ENCODE results near the gene NAV3. TPM values are rescaled to one million over a fixed set of nuclear protein-coding genes. Genes with fewer than 3 reads are reported as not detected.

Gene NAV3
- total RNA-seq, 2 donors from 2014 or later, result 3.9 to 6.9 TPM

DNA sequence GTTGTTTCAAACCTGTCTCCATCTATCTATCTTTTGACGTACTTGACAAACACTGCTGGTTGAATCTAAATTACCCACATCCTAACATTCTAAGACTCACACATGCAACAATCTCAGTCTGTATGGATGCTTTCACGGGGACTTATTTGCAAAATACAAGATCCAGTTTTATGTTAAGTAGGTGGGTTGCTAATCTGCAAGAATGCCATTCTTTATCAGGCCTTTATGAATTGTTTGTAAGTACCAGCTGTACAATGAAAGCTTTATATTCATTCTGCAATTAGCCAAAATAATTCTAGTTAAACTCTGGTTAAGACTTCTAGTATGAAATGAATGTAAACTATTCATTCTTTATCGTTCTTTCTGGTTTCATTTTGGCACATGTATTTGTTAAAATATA lies 135.1 kb downstream of the NAV3 start:
- intact Hi-C loops (cut with DNase I), result no loop called here
- DNase-seq (no peak), ATAC-seq (no peak)

DNA sequence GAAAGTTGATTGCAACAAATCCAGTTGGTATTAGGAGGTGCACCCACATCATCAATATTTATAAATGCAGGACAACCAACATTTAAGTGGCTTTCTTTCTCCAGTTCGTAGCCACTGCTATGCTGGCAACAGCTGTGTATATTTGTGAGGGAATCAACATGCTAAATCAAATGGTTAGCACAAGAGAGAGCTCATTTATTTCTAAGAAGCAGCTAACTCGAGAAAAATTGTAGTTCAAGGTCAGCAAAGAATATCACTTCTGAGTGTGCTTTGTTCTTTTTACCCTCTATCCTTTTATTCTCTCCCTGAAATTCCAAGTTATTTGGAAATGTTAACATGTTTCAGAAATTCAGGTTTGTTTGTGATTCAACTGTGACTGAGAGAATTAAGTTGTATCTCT lies 137.3 kb downstream of the NAV3 start:
- ATAC-seq (no peak), DNase-seq (no peak)
- intact Hi-C loops (cut with DNase I), result no loop called here

DNA sequence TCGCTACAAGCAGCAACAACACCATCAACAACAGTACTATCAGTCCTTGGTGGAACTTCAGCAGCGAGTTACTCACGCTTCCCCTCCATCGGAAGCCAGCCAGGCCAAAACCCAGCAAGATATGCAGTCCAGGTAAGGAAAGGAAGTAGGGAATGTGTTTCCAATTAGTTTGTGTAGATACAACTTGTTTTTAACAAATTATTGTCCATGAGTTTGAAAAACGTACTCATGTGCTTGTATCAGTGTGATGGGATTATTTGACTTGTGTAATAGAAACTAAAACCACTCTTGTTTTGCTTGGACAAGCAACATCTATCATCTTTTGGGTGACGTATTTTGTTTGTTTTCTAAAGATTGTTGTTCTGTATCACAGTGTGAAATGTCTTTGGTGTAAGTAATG lies 137.9 kb downstream of the NAV3 start:
- no peak for ATAC-seq
- DNase-seq, result no peak
- intact Hi-C loops (cut with DNase I), result no loop called here

DNA sequence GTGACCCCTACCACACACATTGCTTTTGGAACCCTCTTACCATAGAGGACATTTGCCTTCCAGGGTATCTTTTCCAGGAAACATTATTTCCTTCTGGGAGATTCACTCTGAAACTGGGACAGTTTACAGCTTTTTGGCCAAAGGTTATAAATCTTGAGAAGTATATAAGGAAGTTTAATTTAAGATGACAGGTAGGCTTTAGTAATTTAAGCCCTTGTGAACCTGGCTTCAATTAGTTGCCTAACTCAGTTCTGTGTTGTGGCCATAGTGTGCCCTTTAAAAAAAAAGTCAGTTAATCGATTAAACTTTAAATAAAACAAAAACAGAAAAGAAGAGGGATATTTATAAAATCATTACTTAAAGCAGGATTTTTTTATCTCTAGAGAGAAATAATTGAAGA lies 142.9 kb downstream of the NAV3 start:
- DNase-seq (no peak), ATAC-seq (no peak)
- intact Hi-C loops (cut with DNase I), result no loop called here

DNA sequence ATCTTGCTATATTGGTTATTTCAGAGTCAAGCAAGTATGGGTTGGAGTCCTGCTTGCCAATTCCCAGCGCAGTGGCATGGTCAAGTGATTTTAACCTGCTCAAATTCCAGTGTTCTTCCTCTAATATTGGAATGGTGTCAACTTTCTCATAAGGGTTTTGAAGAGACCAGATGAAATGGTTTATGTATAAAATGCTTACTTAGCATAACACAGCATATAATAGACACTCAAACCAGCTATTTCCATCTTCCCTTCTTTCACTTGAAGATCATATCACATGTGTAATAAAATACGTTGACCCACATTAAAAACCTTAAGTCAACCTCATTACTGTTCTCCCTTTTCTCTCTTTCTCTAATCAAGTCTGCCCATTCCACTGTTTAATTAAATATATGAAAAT lies 144.0 kb downstream of the NAV3 start:
- intact Hi-C loops (cut with DNase I), result no loop called here
- no peak for ATAC-seq
- no peak for DNase-seq

DNA sequence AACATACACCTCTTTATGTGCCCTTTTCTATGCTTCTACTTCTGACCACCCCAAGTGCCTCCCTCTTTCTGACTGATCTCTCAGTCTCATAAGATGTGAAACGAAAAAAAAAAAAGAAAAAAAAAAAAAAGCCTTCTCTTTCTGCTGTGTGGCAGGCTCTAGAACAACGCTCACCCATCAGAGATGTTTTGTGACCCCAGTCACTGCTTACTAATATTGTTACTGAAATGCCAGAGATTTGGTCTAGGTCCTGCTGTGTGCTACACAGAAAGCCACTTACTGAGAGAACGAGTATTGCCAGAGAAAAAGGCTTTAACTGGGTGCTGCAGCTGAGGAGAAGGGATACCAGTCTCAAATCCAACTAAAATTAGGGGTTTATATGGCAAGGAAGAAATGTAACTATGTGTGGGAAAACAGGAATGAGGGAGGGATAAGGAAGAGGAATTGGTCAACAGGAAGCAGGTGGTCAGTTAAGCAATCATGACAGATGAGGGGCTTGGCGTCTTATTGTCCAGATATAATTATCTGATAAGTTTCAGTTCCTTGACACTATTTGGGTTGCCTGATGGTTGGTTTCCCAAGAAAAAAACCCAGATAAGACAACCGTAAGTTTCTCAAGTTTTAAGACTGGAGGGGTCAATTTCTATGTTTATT lies 149.0 kb downstream of the NAV3 start:
- intact Hi-C loops (cut with DNase I), result no loop called here
- DNase-seq (no peak), ATAC-seq (no peak)

DNA sequence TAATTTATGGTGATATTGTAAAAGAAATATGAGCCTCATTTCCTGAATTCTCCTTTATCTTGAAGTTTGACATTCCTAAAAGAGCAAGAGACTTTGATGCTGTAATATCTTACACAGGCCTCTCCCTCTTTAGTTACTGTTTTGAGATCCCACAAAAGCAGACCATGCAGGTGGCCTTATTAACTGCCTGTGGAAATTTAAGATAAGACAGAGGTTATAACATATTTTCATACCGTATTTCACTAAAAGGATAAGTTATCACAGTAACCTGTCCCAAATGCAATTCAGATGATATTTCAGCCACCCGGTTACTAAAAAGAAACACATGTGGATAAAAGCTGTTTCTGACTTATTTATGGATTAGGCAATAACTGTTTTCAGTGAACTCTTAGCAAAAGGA lies 150.1 kb downstream of the NAV3 start:
- no peak for ATAC-seq
- no peak for DNase-seq
- intact Hi-C loops (cut with DNase I), result no loop called here

DNA sequence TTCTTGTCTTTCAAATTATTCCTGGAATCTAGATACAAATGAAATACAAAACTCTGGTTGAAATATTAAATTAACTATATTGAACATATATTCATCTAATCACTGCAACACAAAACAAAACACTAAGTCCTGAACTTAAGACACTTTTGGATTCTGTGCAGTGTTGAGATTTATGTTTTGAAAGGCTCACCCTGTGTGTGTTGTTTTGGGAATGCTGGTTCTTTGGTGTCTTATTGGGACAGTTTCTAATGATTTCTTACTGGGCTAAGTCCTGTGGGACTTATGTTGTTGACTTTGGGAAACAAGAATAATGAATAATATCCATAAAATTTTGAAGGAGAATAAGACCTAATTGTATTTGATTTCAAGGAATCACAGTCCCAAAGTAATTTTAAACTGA lies 153.2 kb downstream of the NAV3 start:
- no peak for ATAC-seq
- no peak for DNase-seq

DNA sequence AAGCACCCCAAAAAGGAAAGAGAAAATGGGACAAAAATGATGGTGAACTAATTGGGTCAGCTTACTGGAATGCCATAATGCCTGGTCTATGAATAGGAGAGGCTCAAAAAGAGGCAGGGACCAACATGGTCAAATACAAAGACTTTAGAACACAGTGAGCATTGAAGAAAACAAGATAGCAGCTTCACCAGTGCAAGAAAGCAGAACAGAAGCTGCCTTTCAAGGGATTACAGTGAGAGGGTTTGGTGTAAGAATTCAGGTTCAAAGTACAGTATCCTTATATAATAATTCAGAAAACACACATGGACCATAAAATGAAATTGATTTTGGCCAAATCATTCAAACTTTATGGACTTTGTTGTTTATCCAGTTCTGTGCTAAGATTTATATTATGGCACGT lies 162.1 kb downstream of the NAV3 start:
- ATAC-seq (no peak), DNase-seq (no peak)
- intact Hi-C loops (cut with DNase I), result no loop called here

More for the DNA sequence above, 153.2 kb downstream of the NAV3 start:
- intact Hi-C loops (cut with DNase I), result no loop called here

DNA sequence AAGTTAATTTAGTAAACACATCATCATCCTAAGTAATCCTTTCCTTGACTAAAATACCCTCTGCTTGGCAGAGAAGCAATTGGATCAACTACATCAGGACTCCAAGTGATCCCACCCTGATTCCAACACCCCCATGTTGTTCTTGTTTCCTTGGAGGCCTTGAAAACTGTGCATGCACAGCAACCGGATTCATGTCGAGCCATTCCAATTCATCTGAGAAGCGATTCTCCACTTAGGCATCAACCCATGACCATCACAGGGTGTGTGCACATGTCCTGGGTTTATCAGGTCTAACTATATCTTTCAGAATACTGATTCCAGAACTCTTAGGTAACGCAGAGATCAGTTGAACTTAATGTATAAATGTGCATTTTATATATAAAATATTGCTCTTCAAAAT lies 163.0 kb downstream of the NAV3 start:
- intact Hi-C loops (cut with DNase I), result no loop called here
- DNase-seq (no peak), ATAC-seq (no peak)

DNA sequence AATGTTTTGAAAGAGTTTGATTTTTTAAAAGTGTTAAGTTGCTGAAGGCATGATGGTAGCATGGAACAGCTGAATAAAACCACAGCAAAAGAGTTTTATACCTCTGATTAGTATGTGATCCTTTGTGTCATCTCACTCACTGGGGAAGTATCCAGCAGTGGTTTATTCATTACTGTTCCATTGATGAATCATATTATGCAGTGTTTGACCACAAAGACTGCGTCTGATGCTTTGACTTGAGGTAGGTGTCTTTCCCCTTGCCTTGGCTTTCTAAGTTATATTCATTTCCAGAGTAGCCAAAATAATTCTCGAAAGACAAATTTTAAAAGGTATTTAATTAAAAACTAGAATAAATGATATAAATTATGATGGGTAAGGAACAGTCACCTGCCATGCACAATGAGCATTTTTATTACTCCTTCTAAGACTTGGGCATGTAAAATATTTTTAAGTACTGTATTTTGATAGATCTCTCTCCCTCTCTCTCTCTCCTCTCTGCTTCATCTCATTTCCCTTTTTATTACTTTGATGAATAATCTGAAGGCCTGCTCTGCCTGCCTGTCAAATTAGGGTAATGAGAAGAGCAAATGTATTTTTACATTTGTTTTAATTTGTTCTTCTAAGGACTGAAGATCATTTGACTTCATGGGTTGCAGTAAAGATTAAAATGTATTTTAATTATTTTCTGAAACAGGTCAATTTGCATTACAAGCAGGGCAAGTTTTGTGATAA lies 164.9 kb downstream of the NAV3 start:
- intact Hi-C loops (cut with DNase I), result loop anchor here in 1 of 2 donors (5.0 kb wide), 1 partner anchor 122 kb away; no protein-coding TSS in a partner anchor
- ATAC-seq (no peak), DNase-seq (no peak)

DNA sequence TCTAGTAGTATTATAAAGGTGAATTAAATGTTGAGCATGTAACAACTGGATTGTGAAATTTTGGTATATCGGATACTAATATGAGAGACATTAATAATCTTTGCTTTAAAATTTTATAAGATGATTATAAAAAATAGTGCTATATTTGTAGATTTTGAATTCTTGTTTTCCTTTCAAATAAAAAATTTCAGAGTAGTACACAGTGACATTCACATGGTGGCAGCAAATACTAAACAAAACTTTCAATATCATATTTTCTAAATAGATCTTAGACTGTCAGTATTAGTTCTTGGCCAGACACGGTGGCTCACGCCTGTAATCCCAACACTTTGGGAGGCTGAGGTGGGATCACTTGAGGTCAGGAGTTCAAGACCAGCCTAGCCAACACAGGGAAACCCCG lies 166.0 kb downstream of the NAV3 start:
- intact Hi-C loops (cut with DNase I), result loop anchor here in 1 of 2 donors (5.0 kb wide), 1 partner anchor 121 kb away; no protein-coding TSS in a partner anchor
- DNase-seq (no peak), ATAC-seq (no peak)

DNA sequence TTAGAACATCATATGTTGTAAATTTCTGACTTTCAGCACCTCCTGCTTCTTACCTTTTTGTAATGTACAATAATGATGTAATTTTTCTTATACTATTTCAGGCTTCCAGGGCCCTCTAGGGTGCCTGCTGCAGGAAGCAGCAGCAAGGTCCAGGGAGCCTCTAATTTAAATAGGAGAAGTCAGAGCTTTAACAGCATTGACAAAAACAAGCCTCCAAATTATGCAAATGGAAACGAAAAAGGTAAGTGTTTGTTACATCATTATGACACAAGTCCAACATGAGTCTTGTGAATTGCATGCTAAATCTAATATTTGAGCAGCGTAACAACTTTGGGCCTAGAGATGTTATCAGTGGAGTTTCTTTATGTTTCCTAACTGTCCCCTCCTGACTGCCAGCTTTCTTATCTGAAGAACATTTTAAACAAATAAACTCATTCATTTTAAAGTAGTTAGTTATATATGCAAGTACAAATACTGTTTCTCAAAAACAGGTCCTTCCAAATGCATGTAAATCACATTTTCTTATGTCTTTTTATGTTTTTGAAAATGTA lies 167.6 kb downstream of the NAV3 start:
- ATAC-seq (no peak), DNase-seq (no peak)
- intact Hi-C loops (cut with DNase I), result loop anchor here in 1 of 2 donors (5.0 kb wide), 1 partner anchor 119 kb away; no protein-coding TSS in a partner anchor

DNA sequence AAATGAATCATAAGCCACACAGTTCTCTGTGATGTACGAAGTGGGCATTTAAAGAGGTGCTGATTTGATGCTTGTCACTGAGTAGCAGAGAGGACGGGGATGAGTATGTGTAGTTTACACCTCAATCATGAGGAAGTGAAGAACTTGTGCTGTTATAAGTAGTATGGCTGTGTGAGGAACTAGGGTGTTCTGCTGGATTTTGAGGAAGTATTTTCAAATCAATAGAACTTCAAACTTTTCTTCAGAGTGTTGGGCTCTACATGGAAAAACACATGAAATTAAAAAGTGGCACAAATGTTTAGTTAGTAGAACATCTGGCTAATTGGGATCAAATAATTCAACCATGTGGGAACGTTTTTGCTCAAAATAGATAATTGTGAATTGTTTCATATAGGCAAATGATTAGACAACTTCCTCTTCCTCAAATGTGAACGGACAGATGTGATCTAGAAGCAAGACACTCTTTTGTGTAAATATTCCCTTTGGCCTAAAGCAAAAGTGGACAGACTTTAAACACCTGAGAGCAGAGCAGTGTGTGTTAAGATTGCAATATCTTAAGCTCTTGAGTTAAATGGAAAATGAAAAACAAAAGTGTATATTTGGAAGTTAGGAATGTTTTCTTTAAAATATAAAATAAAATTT lies 168.5 kb downstream of the NAV3 start:
- intact Hi-C loops (cut with DNase I), result loop anchor here in 1 of 2 donors (5.0 kb wide), 1 partner anchor 118 kb away; no protein-coding TSS in a partner anchor
- DNase-seq (no peak), ATAC-seq (no peak)

DNA sequence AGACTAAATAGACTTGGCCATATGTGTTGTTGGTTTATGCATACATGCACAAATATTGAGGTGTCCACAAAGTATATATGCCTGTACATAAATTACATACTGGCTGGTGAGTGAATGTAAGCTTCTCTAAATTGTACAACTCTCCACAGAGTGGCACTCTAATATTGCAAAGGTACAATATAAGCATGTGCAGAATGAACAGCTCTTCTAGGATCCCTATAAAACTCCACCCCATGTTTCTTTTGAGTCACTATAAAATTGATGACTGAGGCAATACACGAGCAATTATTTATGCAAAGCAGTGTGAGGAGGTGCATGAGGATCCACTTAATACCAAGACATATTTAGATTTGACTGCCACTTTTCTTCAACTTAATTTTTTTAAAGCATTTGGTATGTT lies 172.2 kb downstream of the NAV3 start:
- intact Hi-C loops (cut with DNase I), result no loop called here
- ATAC-seq (no peak), DNase-seq (no peak)

DNA sequence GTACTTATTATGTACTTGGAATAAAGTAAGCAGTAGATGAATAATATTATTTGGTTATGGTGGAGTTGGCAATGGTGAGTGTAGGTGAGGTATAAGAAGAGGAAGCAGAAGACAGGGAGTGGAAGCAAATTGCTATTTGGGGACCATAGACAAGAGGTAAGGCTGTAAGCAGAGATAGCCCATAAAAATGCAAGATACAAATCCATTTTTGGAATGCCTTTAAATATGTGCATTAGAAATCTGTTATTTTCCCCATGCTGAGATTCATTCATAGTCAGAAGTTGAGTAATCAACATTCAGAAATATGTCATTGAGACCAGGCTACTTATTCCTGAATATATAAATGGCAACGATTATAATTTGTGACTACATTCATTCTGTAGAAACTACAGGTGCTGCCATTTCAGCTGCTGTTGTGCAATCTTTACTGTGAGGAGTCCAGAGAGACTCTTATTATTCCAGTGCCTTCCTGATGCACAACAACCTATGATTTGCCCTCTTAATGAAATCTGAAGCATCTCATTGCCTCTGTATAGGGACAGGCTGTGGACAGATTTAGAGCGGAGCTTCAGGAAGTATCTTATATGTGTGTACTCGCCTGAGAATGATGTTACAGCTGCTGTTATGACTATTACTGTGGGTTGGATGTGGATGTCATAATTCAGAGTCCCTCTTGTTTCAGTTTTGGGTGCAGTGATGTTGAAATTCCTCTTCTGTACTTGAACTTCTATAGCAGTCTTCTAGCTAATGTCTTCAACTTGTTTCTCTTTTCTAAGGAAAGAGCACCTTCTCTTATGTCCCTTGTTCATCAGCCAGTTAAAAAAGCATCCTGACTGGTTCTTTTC lies 173.8 kb downstream of the NAV3 start:
- DNase-seq (no peak), ATAC-seq (no peak)
- intact Hi-C loops (cut with DNase I), result no loop called here

DNA sequence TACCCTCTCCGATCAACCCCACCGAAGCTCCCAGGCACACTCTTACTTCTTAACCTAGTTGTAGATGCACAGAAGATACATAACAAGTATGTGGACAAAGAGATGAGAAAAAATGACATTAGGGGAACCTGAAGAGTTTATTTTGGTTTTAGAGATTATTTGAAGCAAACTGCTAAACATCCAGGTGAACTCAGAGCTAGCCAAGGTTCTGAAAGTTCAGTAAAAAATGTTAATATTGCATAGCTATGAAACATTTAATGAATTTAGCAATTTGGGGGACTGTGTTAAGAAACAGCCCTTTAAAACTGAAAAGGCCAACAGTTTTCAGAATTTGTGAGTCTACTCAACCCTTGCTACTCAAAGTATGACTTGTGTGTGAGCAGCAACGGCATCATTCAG lies 174.4 kb downstream of the NAV3 start:
- no peak for ATAC-seq
- DNase-seq, result no peak
- intact Hi-C loops (cut with DNase I), result no loop called here

DNA sequence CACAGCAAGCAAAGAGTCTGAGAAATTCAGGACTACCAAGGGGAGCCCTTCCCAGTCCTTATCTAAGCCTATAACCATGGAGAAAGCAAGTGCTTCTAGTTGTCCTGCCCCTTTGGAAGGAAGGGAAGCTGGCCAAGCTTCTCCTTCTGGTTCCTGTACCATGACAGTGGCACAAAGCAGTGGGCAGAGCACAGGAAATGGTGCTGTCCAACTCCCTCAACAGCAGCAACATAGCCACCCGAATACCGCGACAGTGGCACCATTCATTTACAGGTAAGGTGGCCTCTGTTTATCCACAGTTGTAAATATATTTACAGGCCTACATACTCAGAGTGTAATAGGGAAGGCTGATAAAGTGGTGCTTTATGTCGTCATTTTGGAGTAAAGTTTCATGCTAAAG lies 176.5 kb downstream of the NAV3 start:
- ATAC-seq (no peak), DNase-seq (no peak)
- intact Hi-C loops (cut with DNase I), result no loop called here

DNA sequence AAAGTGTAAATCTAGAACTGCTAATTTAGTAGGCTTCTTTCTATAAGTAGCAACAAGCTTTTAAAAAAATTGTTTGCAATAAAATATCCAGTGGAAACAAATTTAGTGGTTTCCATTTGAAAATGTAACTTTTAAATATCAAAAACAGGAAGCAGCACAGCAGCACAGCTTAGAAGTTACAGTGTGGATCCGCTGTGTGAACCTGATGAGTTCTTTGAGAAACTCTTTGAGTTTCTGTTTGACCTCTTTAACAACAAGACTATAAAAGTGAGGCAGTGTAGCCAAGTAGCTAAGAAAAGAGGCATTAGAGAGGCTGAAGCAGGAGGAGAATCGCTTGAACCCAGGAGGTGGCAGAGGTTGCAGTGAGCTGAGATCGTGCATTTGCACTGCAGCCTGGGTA lies 178.3 kb downstream of the NAV3 start:
- intact Hi-C loops (cut with DNase I), result no loop called here
- no peak for DNase-seq
- ATAC-seq, result no peak

All from left cardiac atrium (tissue), 4 donors.